Measurements from ENCODE around the gene DOC2B. TPM values are rescaled to one million over a fixed set of nuclear protein-coding genes. Genes with fewer than 3 reads are reported as not detected.

DOC2B gene
- total and polyA plus RNA-seq, 2 experiments from 2014 or later = 0.42 to 3.8 TPM

DNA sequence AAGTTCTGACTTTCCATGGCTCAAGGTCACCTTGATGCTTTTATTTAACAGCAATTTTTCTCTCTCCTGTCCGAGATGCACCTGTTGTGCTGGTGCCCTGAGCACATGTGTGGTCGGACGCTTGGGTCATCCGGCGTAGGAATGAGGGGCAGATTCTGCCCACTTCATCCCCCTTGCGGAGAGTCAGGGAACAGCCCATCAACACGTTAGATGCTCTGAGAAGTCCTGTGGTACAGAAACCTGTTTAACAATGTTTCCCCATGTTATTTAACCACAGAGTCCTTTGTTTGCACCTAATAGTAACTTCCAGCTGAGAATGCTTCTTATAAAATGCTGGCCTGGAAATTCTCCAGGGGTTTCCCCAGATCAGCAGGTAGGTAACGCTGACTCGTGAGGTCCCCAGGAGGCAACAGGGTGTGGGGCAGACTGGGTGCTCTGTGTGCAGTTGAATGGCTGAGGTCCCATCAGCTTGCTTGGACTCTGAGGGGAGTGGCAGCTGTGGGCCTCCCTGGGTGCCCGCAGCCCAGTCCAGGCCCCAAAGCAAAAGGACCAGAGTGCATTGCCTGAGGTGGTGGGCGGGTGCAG lies 17.8 kb downstream of the DOC2B start:
- H3K4me1 Mint-ChIP-seq = no peaks in the 10 kb centered on the region; the same call in 2 of the 3 replicates
- ATAC-seq (peak; percentile 63), DNase-seq (ENCODE audit: low spot score) (peak; percentile 65)
- Histone ChIP-seq H2AFZ (no peak overlapping the region), H3K4me1 (ENCODE audit: insufficient read depth) (no peaks in the 10 kb centered on the region), H3K4me2 (no peak overlapping the region), H3F3A (replicated peaks; ENCODE audit: low read depth) (no peaks in the 10 kb centered on the region), H4K20me1 (replicated peaks; ENCODE audit: insufficient read depth) (no peaks in the 10 kb centered on the region), H3K36me3 (ENCODE audit: insufficient read depth) (no peaks in the 10 kb centered on the region), H3K4me3 (no peak overlapping the region), H3K9me2 (ENCODE audit: insufficient read depth) (no peaks in the 10 kb centered on the region), H3K27me3 (ENCODE audit: insufficient read depth) (no peaks in the 10 kb centered on the region), H3K27ac (ENCODE audit: low read depth) (no peak overlapping the region), H3K79me2 (replicated peaks; ENCODE audit: insufficient read depth) (no peaks in the 10 kb centered on the region)
- H3K36me3 Mint-ChIP-seq (ENCODE audit: low read depth) = no peaks in the 10 kb centered on the region
- no peaks in the 10 kb centered on the region for H3K9me3 Mint-ChIP-seq
- no peak for TF ChIP-seq ZNF331 (CRISPR knock-in tag; IDR thresholded peaks at IDR 0.05; ENCODE audit: low read depth)
- TF ChIP-seq, protein P1, sequence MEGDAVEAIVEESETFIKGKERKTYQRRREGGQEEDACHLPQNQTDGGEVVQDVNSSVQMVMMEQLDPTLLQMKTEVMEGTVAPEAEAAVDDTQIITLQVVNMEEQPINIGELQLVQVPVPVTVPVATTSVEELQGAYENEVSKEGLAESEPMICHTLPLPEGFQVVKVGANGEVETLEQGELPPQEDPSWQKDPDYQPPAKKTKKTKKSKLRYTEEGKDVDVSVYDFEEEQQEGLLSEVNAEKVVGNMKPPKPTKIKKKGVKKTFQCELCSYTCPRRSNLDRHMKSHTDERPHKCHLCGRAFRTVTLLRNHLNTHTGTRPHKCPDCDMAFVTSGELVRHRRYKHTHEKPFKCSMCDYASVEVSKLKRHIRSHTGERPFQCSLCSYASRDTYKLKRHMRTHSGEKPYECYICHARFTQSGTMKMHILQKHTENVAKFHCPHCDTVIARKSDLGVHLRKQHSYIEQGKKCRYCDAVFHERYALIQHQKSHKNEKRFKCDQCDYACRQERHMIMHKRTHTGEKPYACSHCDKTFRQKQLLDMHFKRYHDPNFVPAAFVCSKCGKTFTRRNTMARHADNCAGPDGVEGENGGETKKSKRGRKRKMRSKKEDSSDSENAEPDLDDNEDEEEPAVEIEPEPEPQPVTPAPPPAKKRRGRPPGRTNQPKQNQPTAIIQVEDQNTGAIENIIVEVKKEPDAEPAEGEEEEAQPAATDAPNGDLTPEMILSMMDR (conservative IDR thresholded peaks at IDR 0.05; ENCODE audit: low read depth in 2 of 2) = peak; percentile 49
- H3K27ac Mint-ChIP-seq = no peak overlapping the region
- H3K27me3 Mint-ChIP-seq (ENCODE audit: insufficient read depth, low read depth, poor library complexity) = peaks cover 2% of the 10 kb centered on the region
- no peak overlapping the region for H3K4me3 Mint-ChIP-seq

DNA sequence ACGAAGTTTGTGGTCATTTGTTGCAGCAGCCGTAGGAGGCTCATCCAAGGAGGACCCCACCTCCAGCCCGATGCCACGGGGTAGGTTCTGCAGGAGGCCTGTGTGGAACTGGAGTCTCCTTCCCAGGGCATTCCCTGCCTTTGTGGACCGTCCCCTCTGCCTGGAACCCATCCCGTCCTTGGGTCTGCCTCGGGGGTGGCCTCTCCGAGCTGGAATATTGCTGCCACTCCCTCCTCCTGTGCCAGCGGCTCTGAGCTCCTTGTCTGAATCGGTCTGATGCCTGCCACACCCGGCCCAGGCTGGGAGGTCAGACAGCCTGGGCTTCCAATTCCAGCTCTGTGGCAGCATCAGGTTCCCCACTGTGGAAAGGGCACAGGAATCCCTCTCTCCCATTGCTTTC lies 18.8 kb downstream of the DOC2B start:
- Mint-ChIP-seq H3K4me1 (no peaks in the 10 kb centered on the region; the same call in 2 of the 3 replicates), H3K27ac (no peak overlapping the region), H3K9me3 (no peaks in the 10 kb centered on the region), H3K4me3 (no peak overlapping the region), H3K36me3 (ENCODE audit: low read depth) (no peaks in the 10 kb centered on the region), H3K27me3 (ENCODE audit: insufficient read depth, low read depth, poor library complexity) (peaks cover 3% of the 10 kb centered on the region)
- H2AFZ ChIP-seq = no peak overlapping the region
- no peak for ATAC-seq
- H3K79me2 ChIP-seq (replicated peaks; ENCODE audit: insufficient read depth) = no peaks in the 10 kb centered on the region
- H3K36me3 ChIP-seq (ENCODE audit: insufficient read depth) = no peaks in the 10 kb centered on the region
- no peaks in the 10 kb centered on the region for H3K27me3 ChIP-seq (ENCODE audit: insufficient read depth)
- no peaks in the 10 kb centered on the region for H3F3A ChIP-seq (replicated peaks; ENCODE audit: low read depth)
- no peak overlapping the region for H3K4me3 ChIP-seq
- no peak overlapping the region for H3K27ac ChIP-seq (ENCODE audit: low read depth)
- DNase-seq (ENCODE audit: low spot score) = no peak
- no peaks in the 10 kb centered on the region for H3K9me2 ChIP-seq (ENCODE audit: insufficient read depth)
- no peaks in the 10 kb centered on the region for H3K4me1 ChIP-seq (ENCODE audit: insufficient read depth)
- H3K4me2 ChIP-seq = no peak overlapping the region
- H4K20me1 ChIP-seq (replicated peaks; ENCODE audit: insufficient read depth) = no peaks in the 10 kb centered on the region
- TF ChIP-seq EZH2phosphoT487 (IDR thresholded peaks at IDR 0.05; ENCODE audit: unreplicated experiment) = no peak
- TF ChIP-seq, protein P2, sequence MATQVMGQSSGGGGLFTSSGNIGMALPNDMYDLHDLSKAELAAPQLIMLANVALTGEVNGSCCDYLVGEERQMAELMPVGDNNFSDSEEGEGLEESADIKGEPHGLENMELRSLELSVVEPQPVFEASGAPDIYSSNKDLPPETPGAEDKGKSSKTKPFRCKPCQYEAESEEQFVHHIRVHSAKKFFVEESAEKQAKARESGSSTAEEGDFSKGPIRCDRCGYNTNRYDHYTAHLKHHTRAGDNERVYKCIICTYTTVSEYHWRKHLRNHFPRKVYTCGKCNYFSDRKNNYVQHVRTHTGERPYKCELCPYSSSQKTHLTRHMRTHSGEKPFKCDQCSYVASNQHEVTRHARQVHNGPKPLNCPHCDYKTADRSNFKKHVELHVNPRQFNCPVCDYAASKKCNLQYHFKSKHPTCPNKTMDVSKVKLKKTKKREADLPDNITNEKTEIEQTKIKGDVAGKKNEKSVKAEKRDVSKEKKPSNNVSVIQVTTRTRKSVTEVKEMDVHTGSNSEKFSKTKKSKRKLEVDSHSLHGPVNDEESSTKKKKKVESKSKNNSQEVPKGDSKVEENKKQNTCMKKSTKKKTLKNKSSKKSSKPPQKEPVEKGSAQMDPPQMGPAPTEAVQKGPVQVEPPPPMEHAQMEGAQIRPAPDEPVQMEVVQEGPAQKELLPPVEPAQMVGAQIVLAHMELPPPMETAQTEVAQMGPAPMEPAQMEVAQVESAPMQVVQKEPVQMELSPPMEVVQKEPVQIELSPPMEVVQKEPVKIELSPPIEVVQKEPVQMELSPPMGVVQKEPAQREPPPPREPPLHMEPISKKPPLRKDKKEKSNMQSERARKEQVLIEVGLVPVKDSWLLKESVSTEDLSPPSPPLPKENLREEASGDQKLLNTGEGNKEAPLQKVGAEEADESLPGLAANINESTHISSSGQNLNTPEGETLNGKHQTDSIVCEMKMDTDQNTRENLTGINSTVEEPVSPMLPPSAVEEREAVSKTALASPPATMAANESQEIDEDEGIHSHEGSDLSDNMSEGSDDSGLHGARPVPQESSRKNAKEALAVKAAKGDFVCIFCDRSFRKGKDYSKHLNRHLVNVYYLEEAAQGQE (IDR thresholded peaks at IDR 0.05; ENCODE audit: unreplicated experiment) = no peak
- no peak for TF ChIP-seq NANOG (IDR thresholded peaks at IDR 0.05; ENCODE audit: borderline replicate concordance)
- TF ChIP-seq, protein P3, sequence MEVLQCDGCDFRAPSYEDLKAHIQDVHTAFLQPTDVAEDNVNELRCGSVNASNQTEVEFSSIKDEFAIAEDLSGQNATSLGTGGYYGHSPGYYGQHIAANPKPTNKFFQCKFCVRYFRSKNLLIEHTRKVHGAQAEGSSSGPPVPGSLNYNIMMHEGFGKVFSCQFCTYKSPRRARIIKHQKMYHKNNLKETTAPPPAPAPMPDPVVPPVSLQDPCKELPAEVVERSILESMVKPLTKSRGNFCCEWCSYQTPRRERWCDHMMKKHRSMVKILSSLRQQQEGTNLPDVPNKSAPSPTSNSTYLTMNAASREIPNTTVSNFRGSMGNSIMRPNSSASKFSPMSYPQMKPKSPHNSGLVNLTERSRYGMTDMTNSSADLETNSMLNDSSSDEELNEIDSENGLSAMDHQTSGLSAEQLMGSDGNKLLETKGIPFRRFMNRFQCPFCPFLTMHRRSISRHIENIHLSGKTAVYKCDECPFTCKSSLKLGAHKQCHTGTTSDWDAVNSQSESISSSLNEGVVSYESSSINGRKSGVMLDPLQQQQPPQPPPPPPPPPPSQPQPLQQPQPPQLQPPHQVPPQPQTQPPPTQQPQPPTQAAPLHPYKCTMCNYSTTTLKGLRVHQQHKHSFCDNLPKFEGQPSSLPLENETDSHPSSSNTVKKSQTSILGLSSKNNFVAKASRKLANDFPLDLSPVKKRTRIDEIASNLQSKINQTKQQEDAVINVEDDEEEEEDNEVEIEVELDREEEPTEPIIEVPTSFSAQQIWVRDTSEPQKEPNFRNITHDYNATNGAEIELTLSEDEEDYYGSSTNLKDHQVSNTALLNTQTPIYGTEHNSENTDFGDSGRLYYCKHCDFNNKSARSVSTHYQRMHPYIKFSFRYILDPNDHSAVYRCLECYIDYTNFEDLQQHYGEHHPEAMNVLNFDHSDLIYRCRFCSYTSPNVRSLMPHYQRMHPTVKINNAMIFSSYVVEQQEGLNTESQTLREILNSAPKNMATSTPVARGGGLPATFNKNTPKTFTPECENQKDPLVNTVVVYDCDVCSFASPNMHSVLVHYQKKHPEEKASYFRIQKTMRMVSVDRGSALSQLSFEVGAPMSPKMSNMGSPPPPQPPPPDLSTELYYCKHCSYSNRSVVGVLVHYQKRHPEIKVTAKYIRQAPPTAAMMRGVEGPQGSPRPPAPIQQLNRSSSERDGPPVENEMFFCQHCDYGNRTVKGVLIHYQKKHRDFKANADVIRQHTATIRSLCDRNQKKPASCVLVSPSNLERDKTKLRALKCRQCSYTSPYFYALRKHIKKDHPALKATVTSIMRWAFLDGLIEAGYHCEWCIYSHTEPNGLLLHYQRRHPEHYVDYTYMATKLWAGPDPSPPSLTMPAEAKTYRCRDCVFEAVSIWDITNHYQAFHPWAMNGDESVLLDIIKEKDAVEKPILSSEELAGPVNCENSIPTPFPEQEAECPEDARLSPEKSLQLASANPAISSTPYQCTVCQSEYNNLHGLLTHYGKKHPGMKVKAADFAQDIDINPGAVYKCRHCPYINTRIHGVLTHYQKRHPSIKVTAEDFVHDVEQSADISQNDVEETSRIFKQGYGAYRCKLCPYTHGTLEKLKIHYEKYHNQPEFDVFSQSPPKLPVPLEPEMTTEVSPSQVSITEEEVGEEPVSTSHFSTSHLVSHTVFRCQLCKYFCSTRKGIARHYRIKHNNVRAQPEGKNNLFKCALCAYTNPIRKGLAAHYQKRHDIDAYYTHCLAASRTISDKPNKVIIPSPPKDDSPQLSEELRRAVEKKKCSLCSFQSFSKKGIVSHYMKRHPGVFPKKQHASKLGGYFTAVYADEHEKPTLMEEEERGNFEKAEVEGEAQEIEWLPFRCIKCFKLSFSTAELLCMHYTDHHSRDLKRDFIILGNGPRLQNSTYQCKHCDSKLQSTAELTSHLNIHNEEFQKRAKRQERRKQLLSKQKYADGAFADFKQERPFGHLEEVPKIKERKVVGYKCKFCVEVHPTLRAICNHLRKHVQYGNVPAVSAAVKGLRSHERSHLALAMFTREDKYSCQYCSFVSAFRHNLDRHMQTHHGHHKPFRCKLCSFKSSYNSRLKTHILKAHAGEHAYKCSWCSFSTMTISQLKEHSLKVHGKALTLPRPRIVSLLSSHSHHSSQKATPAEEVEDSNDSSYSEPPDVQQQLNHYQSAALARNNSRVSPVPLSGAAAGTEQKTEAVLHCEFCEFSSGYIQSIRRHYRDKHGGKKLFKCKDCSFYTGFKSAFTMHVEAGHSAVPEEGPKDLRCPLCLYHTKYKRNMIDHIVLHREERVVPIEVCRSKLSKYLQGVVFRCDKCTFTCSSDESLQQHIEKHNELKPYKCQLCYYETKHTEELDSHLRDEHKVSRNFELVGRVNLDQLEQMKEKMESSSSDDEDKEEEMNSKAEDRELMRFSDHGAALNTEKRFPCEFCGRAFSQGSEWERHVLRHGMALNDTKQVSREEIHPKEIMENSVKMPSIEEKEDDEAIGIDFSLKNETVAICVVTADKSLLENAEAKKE (CRISPR knock-in tag; IDR thresholded peaks at IDR 0.05) = no peak
- TF ChIP-seq CREB1 (CRISPR knock-in tag; IDR thresholded peaks at IDR 0.05; ENCODE audit: low read depth) = no peak
- TF ChIP-seq ZNF114 (CRISPR knock-in tag; IDR thresholded peaks at IDR 0.05) = no peak
- no peak for TF ChIP-seq ZNF331 (CRISPR knock-in tag; IDR thresholded peaks at IDR 0.05; ENCODE audit: low read depth)
- TF ChIP-seq STAT1 (IDR thresholded peaks at IDR 0.05; ENCODE audit: unreplicated experiment) = no peak

Measured in GM23338 (cell line).